GM19324 (cell line): ENCODE results near the gene OSM.

Experiments
- ATAC-seq: cut with Tn5 transposase; IDR thresholded peaks from one replicate; pipeline ENCODE4 v1.9.1; 2021; ENCODE audit warnings: mild to moderate bottlenecking, moderate library complexity; ENCODE audit not compliant: unreplicated experiment, low FRiP score

Gene OSM

DNA sequence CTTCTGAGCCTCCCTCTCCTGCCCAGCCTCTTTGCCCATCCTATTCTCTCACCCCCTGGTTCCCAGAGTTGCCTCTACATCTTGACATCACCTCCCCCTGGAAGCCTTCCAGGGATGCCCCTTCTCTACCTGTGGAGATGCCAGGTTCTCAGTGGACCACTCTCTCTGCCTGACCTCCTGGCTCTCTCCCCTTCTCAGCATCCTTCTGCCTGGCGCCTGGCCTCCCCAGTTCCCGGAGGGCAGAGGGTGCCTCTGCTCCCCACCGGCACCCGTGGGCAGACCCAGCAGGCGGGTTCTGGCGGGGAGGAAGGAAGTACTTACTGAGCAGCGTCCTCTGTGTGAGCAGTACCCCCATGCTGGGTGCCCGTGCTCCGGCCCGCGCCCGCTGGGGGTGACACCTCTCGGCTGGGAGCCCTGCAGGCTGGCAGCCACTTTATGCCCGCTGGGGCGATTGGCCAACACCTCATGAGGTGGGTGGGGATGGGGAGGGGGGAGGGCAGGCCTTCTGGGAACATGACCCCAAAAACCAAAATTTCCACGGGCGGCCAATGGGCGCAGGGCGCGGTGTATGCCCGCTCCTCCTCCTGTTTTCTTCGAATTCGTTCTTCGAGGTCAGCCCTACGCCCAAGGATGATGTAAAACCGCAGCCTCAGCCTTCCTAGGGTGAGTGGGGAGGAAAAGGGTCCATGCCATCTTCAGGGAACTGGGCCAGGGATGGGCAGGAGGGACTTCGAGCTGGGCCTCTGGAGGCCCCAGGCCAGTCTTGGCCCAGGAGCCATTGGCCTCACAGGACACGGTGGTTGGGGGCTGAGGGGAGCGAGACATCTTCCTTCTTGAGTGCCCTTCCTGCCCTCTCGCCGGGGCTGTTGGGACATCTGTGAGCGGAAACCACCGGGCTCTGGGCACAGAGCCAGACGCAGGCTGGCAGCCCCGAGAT is at the start of gene OSM:
OSM (minus strand) TSS at position 407 of the 937 bp plus-strand sequence; CDS start at position 355, 52 bp downstream.
- ATAC-seq = peak; percentile 1

DNA sequence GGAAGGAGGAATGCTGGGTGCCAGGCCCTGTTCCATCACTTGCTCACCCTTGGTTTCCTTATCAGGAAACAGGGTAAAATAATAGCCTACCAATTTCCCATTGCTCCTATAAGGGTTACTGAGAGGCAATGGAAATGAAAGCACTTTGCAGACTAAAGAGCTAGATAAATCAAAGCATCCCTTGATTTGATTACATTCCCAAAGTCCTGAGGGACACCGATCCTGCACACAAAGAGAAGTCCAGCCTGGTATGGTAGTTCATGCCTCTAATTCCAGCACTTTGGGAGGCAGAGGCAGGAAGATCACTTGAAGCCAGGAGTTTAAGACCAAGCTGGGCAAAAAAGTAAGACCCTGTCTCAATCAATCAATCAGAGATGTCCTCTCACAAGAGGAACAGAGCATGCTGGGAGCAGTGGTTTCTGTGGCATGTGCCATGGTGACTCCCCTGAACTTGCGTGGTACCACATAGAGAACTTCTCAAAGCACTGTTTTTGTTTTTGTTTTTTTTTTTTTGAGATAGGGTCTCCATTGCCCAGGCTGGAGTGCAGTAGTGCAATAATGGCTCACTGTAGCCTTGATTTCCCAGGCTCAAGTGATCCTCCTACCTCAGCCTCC is 49.4 kb upstream of the OSM start:
- no peak for ATAC-seq

DNA sequence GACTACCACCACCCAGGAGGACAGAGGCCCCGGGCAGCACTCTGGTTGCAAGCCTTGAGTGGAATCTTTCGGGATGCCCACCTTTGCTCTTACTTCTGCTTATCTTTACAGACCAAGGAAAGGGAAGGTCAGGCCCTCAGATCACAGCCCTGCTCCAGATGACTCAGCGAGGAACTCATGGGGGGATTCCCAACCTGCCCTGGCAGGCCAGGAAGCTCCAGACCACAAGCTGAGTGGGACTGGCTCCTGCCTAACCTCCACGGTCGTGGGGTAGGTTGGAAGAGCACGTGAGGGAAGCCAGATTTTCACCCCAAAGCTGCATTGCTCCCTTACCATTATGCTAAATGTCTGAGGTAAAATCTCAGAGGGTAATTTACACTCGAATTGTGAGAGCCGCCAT is 48.3 kb upstream of the OSM start:
- ATAC-seq = no peak

DNA sequence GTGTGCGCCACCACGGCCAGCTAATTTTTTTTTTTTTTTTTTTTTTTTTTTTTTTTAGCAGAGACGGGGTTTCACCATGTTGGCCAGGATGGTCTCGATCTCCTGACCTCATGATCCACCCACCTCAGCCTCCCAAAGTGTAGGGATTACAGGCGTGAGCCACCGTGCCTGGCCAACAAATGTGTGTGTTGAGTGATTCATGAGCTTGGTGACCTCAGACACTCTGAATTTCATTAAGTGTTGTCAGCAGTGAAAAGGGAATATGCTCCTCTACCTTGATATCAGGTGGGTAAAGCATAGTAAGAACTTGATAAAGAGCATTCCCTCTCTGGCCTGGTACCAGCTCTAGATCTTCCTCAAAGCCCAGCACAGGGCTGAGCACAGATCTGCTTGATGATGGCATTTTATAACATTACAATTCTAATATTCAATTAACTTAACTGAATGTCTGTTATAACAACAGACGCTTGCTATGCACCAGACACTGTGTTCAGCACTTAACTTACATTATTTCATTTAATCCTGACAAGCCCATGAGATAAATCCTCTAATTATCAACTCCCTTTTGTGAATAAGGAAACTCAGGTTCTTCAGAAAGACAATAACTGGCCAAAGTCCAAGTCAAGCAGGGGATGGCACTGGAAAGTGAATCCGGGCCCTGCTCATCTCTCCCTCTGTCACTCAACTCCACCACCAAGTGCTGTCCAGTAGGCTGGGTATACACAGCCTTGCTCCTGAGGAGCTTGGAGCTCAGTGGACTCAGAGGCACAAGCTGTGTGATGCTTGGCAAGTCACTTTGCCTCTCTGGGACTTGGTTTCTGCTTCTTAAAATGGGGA is 47.1 kb upstream of the OSM start:
- no peak for ATAC-seq

DNA sequence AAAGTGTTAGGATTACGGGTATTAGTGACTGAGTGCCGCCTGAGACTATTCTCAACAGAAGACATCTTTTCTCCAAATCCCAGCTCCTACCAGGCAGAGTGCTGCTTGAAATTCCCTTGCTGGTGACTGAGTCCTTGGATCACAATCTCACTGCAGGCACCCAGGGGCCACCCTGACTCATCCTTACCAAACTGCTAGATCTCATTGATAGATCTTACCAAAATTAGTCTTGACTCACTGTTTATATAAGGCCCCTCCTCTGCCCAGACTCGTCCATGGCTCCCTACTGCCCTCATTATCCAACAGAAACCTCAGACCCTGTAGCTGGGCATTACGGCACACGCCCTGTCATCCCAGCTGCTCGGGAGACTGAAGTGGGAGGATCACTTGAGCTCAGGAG is 45.4 kb upstream of the OSM start:
- no peak for ATAC-seq

DNA sequence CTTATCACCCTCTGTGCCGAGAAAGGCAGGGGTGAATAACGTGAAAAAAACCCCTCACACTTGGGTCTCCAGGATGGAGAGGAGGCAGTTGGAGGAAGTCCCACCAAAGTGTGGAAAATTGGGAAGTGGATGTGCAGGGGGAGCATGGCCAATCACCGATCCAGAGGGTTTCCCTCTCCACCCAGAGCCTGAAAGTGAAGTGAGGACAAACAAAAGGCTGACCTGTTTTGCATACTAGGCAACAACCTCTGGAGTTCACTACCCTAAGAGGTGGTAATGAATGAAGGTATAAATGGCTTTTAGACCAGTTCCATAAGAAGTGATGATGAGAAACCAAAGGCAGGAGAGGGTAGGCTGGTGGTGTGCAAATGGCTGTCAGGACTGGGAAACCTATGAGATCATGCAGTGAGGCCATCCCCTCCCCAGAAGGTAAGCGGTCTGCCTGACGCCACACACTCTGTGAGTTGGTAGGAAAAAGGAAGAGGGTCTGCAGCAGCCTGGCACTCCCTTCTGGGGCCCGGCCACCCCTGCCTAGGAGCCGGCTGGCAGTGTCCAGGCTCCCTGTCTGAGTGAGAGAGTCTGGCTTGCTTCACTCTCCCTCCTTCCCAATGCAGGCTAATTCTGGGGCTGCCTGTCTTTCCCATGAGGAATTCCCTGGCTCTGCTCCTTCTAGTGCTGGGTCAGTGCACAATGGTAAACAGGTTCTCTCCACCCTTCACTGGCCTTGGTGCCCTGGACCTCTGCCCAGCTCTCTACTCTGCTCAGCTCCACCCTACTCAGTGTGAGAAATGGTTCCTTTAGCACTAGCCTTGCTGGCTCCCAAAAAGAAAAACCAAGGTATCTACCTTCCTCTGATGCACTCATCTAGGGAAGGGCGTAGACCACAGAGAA is 44.5 kb upstream of the OSM start:
- no peak for ATAC-seq

DNA sequence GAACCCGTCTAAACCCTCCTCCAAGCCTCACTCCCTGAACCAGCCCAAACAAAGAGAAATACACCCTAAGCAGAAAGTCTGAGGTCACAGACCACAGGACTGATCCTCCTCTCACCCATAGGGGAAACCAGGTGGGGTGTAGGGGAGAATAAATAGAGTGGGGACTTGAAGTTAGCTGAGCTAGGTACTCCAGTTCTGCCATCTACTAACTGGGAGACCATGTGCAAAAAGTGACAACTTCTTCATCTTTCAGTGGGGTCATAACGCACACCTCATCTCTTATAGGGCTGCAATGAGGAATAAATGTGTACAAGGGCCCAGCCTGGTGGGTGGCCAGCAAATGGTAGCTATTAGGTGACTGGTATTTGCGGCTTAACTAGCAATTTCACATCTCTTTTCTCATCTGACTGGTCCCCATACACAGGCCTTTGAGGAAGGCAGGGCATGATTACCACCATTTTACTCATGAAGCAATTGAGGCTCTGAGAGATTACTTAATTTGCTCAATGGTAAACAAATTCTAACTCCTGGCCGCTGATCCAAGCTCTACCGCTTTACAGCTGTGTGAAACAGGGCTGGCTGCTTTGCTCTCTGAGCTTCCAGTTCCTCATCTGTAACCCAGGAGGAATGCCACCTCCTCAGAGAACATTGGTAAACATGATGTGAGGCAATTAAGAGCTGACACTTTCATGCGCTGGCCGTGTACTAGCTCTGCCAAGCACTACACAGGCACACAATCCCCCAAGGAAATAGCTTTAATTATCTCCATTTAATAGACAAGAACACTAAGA is 43.5 kb upstream of the OSM start:
- ATAC-seq = peak; percentile 28

DNA sequence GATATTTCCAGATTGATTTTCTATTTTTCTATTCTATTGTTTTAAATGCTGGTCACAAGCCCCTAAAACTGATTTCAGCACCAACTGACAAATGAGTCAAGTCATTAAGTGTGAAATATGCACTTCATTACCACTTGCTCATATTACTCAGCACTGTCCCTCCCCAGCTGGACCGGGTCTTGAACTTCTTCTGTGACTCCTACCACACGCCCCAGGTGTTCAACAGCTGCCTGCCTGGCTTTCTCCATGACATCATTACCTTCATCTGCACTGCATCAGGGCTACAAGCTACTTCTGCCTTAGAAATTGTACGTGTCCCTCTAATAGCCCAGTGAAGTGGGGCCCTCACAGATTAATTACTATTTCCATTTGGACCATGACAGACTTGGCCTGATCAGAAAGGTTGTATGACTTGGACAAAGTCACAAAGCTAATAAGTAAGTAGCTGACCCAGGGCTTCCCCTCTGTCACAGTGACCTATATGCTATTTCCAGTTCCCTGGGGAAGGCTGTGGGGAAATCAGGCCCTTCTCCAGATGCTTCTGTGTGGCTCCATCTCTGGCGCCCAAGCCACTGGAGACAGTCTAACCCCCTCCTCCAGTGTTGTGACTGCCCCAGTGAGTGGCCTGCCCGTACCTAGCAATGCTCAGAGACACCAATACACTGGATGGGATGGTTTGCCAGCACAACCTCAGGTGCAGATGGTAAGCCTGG is 42.0 kb upstream of the OSM start:
- ATAC-seq = no peak

DNA sequence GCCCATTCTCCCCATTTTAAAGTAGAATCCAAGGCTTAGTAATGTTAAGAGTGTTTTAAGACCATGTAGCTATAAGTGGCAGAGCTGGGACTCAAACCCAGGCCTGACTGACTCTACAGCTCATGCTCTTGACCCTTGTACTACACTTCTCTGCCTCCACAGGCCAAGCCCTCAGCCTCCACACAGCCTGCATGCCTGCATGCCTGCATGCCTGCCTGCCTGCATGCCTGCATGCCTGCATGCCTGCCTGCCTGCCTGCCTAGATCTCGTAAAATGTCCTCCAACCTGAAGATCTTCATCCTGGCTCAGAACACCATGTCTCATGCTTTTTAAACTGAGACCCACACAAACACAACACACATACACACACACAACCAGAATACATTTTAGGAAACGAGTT is 41.4 kb upstream of the OSM start:
- ATAC-seq = no peak

DNA sequence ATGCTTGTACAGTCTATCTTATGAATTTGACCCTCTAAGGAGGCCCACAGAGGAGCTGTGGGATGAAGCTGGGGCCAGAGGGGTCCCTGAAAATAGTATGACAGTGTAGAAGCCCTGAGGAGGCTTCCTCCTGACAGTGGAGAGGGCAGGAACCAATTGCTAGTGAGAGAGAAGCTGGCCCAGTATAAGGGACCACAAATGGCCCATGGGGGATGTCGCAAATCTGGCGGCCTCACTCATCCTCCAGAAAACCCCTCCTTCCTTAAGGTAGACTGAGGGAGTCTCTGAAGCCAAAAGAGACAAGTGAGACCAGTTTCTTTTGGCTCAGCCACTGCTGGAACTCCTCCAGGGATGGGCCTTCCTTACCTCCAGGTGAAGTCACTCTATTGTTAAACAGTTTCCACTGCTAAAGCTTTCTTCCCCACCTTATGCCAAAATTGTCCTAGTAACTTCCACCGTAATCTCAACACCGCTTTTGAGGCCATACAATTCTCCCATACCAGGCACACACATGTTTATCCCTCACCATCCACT is 40.5 kb upstream of the OSM start:
- ATAC-seq = no peak

DNA sequence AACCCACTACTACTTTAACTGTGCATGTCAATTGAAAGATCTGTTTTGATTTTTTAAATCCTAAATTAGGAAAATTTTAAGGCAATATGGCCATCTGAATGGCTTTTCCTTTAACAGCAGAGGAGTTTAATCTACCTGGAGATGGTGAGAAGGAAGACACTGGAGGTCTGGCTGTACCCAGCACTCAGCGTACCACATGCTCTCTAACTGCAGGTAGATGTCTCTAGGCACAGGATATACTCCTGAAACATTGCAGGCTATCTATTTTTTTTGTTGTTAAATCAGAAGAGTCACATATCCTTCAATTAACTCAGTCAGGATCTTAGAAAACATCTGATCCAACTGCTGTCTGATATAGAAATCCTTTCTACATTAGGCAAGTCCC is 40.0 kb upstream of the OSM start:
- ATAC-seq = no peak

DNA sequence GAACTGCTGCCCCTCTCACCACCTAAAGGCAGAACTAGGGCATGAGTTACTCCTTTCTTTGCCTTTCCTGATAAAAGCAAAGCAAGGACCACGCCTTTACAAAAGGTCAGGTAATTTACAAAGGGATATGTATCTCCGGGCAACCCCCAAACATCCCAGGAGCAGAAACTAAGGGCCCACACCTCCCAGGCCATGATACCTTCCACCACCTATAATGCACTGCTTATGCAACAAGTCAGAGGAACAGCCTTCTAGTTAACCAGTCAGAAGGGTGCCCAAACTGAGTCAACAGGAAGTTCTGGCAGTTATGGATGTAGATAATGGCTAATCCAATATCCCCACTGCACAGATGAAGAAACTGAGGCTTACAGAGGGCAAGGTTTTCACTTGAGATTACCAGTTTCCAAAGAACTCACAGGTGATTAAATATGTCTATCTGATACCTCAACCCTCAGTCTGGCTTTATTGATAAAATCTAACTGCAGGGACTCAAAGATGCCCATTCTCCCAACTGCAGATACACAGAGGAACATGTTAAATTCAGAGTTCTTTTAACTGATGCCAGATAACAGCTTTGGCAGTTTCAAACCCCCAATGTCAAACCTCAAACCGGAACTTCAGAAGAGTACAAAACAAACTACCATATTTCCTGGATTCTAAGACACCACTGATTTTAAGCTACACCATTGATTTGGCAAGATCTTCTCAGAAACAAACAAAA is 39.4 kb upstream of the OSM start:
- no peak for ATAC-seq

DNA sequence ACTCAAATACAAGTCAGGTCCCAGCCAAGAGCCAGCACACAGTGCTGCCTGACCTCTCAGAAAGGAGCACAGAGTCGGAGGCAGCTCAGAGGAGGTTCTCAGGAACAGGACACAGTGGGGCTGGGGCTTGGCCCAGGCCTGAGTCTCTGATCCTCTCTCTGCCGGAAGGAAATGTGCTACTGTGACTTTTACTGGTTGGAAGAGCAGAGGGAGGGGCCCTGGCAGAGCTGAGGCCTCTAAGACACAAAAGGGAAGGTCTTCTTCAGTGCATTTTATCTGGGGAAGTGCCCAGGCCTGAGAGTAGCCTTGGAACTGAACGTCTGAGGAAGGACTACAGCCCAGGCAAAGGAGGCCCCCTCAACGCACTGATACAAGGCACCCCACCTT is 38.9 kb upstream of the OSM start:
- peak; percentile 40 for ATAC-seq

DNA sequence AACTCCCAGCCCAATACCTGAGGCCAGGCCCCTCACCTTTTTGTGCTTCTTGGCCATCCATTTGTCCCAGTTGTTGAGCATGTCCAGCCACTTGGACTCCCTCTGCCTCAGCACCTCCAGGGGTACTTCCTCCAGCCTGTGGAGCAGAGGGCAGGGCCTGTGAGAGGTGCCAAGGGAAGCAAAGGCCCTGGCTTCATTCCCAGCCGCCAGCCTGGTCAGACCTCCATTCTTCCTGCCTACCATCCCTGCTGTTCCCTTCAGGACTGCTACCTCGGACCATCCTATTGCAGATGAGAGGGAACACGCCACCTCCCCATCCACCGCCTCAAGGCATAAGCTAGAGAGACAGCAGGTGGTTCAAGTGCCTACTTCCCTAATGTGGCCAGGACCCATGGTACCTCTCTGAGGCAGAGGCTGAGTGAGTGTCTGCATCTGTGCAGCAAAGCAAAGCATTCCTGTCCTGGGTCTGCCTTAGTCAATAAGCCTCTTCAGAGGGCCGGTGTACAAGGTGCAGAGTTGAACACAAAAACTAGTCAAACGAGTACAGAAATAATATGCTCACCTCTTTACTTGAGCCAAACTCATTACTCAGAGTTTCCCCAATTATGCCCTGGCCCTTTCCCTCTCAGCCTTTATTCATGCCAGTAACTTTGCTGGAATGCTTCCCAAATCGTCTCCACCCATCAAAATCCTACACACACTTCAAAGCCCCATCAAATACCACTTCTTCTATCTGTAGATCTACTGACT is 38.0 kb upstream of the OSM start:
- ATAC-seq = no peak

DNA sequence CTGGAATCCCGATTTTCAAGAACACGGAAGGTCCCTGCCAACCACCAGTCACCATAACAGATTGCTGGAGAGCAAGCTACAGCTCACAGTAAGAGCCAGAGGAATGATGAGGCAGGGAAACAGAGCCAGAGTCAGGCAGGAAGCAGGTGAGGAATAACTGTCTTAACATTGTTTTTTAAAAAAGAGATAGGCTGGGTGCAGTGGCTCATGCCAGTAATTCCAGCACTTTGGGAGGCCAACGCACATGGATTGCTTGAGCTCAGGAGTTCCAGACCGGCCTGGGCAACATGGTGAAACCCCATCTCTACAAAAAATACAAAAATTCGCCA is 36.1 kb upstream of the OSM start:
- ATAC-seq = no peak

DNA sequence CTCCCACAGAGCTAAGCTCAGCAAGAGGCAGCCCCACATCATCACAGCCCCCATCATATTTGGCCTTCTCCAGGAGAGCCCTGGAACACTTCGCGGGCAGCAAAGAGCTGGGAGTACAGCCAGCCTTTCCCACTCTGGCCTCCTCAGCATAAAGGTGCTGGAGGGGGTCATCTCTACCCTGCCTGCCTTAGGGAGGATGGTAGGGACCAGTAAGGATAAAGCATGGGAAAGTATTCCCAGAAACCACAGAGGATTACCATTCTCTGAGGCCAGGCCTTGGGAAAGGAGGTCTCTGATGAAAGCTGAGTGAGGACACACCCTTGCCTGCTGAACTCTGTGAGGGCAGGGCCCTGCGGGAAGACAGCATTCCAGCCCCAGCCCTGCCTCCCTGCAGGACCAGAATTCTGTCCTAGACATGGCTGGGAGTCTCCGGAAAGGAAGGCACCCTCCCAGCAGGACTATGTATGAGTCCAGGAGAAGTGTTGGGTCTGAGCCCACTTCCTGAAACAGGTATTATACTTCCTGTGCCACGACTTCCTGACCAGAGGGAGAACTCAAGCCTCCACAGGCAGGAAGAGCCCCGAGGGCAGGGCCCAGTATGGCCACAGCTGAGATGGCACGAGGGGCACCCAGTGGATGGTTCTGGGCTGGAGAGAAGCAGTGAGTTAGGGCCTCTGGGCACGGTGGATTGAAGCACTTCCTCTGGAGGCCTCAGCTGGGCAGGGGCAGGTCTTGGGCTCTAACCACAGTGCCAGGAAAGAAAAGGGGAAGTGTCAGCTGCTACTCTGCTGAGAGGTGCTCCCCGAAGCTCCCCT is 35.6 kb upstream of the OSM start:
- ATAC-seq = no peak

DNA sequence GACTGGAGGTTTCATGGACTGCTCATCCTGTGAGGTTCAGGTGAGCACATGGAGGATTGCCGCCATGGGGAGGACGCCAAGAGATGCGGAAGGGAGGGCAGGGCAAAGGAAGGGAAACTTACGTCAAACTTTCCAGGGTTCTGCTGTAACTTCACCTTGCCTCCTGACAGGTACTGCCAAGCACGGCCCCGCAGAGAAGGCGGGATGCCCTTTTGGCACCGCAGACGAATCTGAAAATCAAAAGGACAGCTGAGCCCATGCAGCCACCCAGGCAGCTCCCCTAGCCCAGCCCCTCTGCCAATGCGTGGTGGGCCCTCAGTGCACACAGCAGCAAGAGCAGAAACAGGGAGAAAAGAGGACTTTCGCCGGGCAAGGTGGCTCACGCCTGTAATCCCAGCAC is 32.7 kb upstream of the OSM start:
- ATAC-seq = no peak
